H9 (cell line): ENCODE results near the gene AGMO. TPM values are rescaled to one million over a fixed set of nuclear protein-coding genes. Genes with fewer than 3 reads are reported as not detected.

Source experiments
- DNase-seq: peaks from one replicate; pipeline ENCODE4 v3.0.0-alpha.2; 2017
- H2AFZ ChIP-seq: one replicate; pipeline ENCODE4 v1.6.1; 2013; ENCODE audit warnings: mild to moderate bottlenecking, low read length, control low read depth, moderate library complexity
- H2AK5ac ChIP-seq: 2 replicates; pipeline ENCODE4 v1.6.1; 2013; ENCODE audit warnings: low read length, control low read depth, mixed read lengths; ENCODE audit not compliant: insufficient read length
- H2BK120ac ChIP-seq: one replicate; pipeline ENCODE4 v1.6.1; 2013; ENCODE audit warnings: low read depth, mild to moderate bottlenecking, low read length, control low read depth, inconsistent platforms; ENCODE audit not compliant: poor library complexity, severe bottlenecking
- H2BK12ac ChIP-seq: 2 replicates; pipeline ENCODE4 v1.6.1; 2013; ENCODE audit warnings: low read length, control low read depth, mixed read lengths, low read depth; ENCODE audit not compliant: insufficient read length
- H2BK15ac ChIP-seq: 2 replicates; pipeline ENCODE4 v1.6.1; 2013; ENCODE audit warnings: low read depth, low read length, control low read depth
- H2BK20ac ChIP-seq: one replicate; pipeline ENCODE4 v1.6.1; 2013; ENCODE audit warnings: low read depth, mild to moderate bottlenecking, low read length, control low read depth, inconsistent platforms; ENCODE audit not compliant: poor library complexity, severe bottlenecking
- H2BK5ac ChIP-seq: 2 replicates; pipeline ENCODE4 v1.6.1; 2013; ENCODE audit warnings: low read length, control low read depth, mixed read lengths; ENCODE audit not compliant: insufficient read length
- H3K14ac ChIP-seq: 2 replicates; pipeline ENCODE4 v1.6.1; 2013; ENCODE audit warnings: low read length, control low read depth; ENCODE audit not compliant: insufficient read depth
- H3K18ac ChIP-seq: 2 replicates; pipeline ENCODE4 v1.6.1; 2013; ENCODE audit warnings: low read depth, mild to moderate bottlenecking, mixed read lengths, low read length, control low read depth; ENCODE audit not compliant: insufficient read length
- H3K23ac ChIP-seq: 2 replicates; pipeline ENCODE4 v1.6.1; 2013; ENCODE audit warnings: low read length, control low read depth, mixed read lengths, low read depth; ENCODE audit not compliant: insufficient read length
- H3K23me2 ChIP-seq: 2 replicates; pipeline ENCODE4 v1.6.1; 2013; ENCODE audit warnings: low read depth, mild to moderate bottlenecking, mixed read lengths, low read length, control low read depth; ENCODE audit not compliant: insufficient read length, poor library complexity, severe bottlenecking
- H3K27ac ChIP-seq: 2 replicates; pipeline ENCODE4 v1.5.1; 2013; ENCODE audit warnings: low read length, control low read depth, mixed read lengths, low read depth; ENCODE audit not compliant: insufficient read length
- H3K27me3 ChIP-seq: 2 replicates; pipeline ENCODE4 v1.6.1; 2013; ENCODE audit warnings: low read length, control low read depth, inconsistent platforms; ENCODE audit not compliant: insufficient read depth
- H3K4ac ChIP-seq: 2 replicates; pipeline ENCODE4 v1.6.1; 2013; ENCODE audit warnings: low read depth, mild to moderate bottlenecking, control low read depth, inconsistent platforms, low read length, moderate library complexity
- H3K4me1 ChIP-seq: 2 replicates; pipeline ENCODE4 v1.6.1; 2013; ENCODE audit warnings: low read length, control low read depth, inconsistent platforms; ENCODE audit not compliant: insufficient read depth
- H3K4me2 ChIP-seq: 2 replicates; pipeline ENCODE4 v1.6.1; 2013; ENCODE audit warnings: low read length, control low read depth, mixed read lengths; ENCODE audit not compliant: insufficient read length, insufficient read depth
- H3K56ac ChIP-seq: 2 replicates; pipeline ENCODE4 v1.6.1; 2013; ENCODE audit warnings: low read depth, mild to moderate bottlenecking, mixed read lengths, low read length, control low read depth; ENCODE audit not compliant: insufficient read length
- H3K79me1 ChIP-seq: 2 replicates; pipeline ENCODE4 v1.6.1; 2013; ENCODE audit warnings: low read depth, mild to moderate bottlenecking, moderate library complexity, low read length, control low read depth, inconsistent platforms; ENCODE audit not compliant: insufficient read depth, poor library complexity, severe bottlenecking
- H3K79me2 ChIP-seq: 2 replicates; pipeline ENCODE4 v1.6.1; 2013; ENCODE audit warnings: low read length, control low read depth, inconsistent platforms; ENCODE audit not compliant: insufficient read depth
- H3K9ac ChIP-seq: 2 replicates; pipeline ENCODE4 v1.6.1; 2013; ENCODE audit warnings: low read length, control low read depth, mixed read lengths; ENCODE audit not compliant: insufficient read length; ENCODE audit errors: extremely low read depth
- H3K9me3 ChIP-seq: one replicate; pipeline ENCODE4 v1.6.1; 2013; ENCODE audit warnings: low read depth, low read length, inconsistent platforms; ENCODE audit not compliant: control insufficient read depth
- H3T11ph ChIP-seq: one replicate; pipeline ENCODE4 v1.6.1; 2013; ENCODE audit warnings: mild to moderate bottlenecking, low read length, control low read depth, inconsistent platforms
- H4K20me1 ChIP-seq: one replicate; pipeline ENCODE4 v1.6.1; 2013; ENCODE audit not compliant: control insufficient read depth, insufficient read length, insufficient read depth
- H4K5ac ChIP-seq: 2 replicates; pipeline ENCODE4 v1.6.1; 2013; ENCODE audit warnings: low read depth, mild to moderate bottlenecking, mixed read lengths, low read length, control low read depth; ENCODE audit not compliant: insufficient read length
- H4K8ac ChIP-seq: replicated peaks from 2 replicates; pipeline ENCODE4 v1.6.1; 2013; ENCODE audit warnings: low read length, control low read depth, mixed read lengths, low read depth; ENCODE audit not compliant: insufficient read length
- H4K91ac ChIP-seq: 2 replicates; pipeline ENCODE4 v1.6.1; 2013; ENCODE audit warnings: low read depth, mild to moderate bottlenecking, moderate library complexity, mixed read lengths, low read length, control low read depth; ENCODE audit not compliant: insufficient read length
- H3K27ac Mint-ChIP-seq, 3 experiments: 2 replicates in 2 of 3; 3 replicates in 1 of 3; pipeline ENCODE4 v1.8.0; 2020 to 2021; ENCODE audit warnings: mixed read lengths in 3 of 3, mild to moderate bottlenecking in 1 of 3, moderate library complexity in 1 of 3
- H3K27me3 Mint-ChIP-seq: 2 replicates; pipeline ENCODE4 v1.8.0; 2021; ENCODE audit warnings: low read depth, mild to moderate bottlenecking, moderate library complexity, mixed read lengths
- H3K36me3 Mint-ChIP-seq, 3 experiments: 2 replicates in 2 of 3; 3 replicates in 1 of 3; pipeline ENCODE4 v1.8.0; 2020 to 2021; ENCODE audit warnings: low read depth in 3 of 3, mixed read lengths in 3 of 3; ENCODE audit not compliant: insufficient read depth in 1 of 3
- H3K4me1 Mint-ChIP-seq, 2 experiments: 2 replicates each; pipeline ENCODE4 v1.8.0; 2020; ENCODE audit warnings: mixed read lengths in 2 of 2
- H3K4me3 Mint-ChIP-seq, 2 experiments: 2 replicates in 1 of 2; 3 replicates in 1 of 2; pipeline ENCODE4 v1.8.0; 2020 to 2021; ENCODE audit warnings: mild to moderate bottlenecking in 2 of 2, mixed read lengths in 2 of 2, moderate library complexity in 1 of 2
- H3K9me3 Mint-ChIP-seq, 2 experiments: 2 replicates in 1 of 2; 3 replicates in 1 of 2; pipeline ENCODE4 v1.8.0; 2020; ENCODE audit warnings: mild to moderate bottlenecking in 2 of 2, mixed read lengths in 2 of 2, moderate library complexity in 1 of 2
- CTCF ChIP-seq: fragments of 200-600 bp; sonication (generic); conservative IDR thresholded peaks from 3 replicates; pipeline ENCODE4 v1.8.0; 2021; ENCODE audit warnings: antibody characterized with exemption, mild to moderate bottlenecking
- WGBS: extraction: QIAGEN DNeasy Blood & Tissue Kit; methylation state at CpG from one replicate; pipeline ENCODE4 v1.1.7; 2013; ENCODE audit warnings: missing lambda C conversion rate, low lambda C conversion rate, mixed read lengths; ENCODE audit not compliant: insufficient read length; ENCODE audit errors: extremely low coverage; 5-methylcytosine and 5-hydroxymethylcytosine counted together
- total RNA-seq: library from RNA; stranded (reverse); gene quantifications from 2 replicates; pipeline ENCODE4 v1.2.1, GENCODE V29; 2021

Gene AGMO
- total RNA-seq, 1 experiment from 2014 or later = 0.70 TPM

GRCh38 chr7:15504351-15504750 is 57.5 kb downstream of the AGMO start:
- Histone ChIP-seq H2BK12ac (no peak overlapping the region), H3K4ac (no peak overlapping the region), H2BK15ac (no peak overlapping the region), H3K18ac (no peak overlapping the region), H2BK120ac (no peak overlapping the region), H3K56ac (no peak overlapping the region), H3K4me2 (no peak overlapping the region), H3T11ph (no peak overlapping the region), H3K23me2 (no peaks in the 10 kb centered on the region), H3K79me1 (no peaks in the 10 kb centered on the region), H3K4me1 (no peaks in the 10 kb centered on the region), H3K9ac (no peak overlapping the region), H3K23ac (no peak overlapping the region), H4K91ac (no peak overlapping the region), H2AK5ac (no peak overlapping the region), H3K27ac (no peak overlapping the region), H4K8ac (no peak overlapping the region), H3K14ac (no peak overlapping the region), H2AFZ (no peak overlapping the region), H3K9me3 (no peaks in the 10 kb centered on the region), H2BK20ac (no peak overlapping the region), H4K5ac (no peak overlapping the region), H4K20me1 (no peaks in the 10 kb centered on the region), H3K79me2 (no peaks in the 10 kb centered on the region), H3K27me3 (no peaks in the 10 kb centered on the region), H2BK5ac (no peak overlapping the region)
- no peak overlapping the region for H3K27ac Mint-ChIP-seq
- no peaks in the 10 kb centered on the region for H3K9me3 Mint-ChIP-seq
- no peak overlapping the region for H3K4me3 Mint-ChIP-seq
- DNase-seq = no peak
- H3K27me3 Mint-ChIP-seq = no peaks in the 10 kb centered on the region
- H3K4me1 Mint-ChIP-seq = no peaks in the 10 kb centered on the region
- TF ChIP-seq CTCF = no peak
- no CpG with 5 or more reads among the region's 4 CpGs for WGBS
- no peaks in the 10 kb centered on the region for H3K36me3 Mint-ChIP-seq
